Calu3 (cell line): ENCODE data around the gene CDK6. TPM values are rescaled to one million over a fixed set of nuclear protein-coding genes. Genes with fewer than 3 reads are reported as not detected.

Experiments
- BruUV-seq: library from RNA; stranded (reverse); fragments of 400-500 nt; replicated peaks from 2 replicates; lab custom pipeline; 2021; lab: Mats Ljungman, UMichigan
- CTCF ChIA-PET: fragments of 300-600 bp; sonication (Branson Sonifier 250); formaldehyde crosslinking; loops from one replicate; lab custom pipeline; 2022; ENCODE audit warnings: antibody characterized with exemption; lab: Charles Lee
- DNase-seq: peaks from one replicate; pipeline ENCODE4 v3.0.0; 2022
- H3K27ac Mint-ChIP-seq: one replicate; pipeline ENCODE4 v1.8.0; 2022; ENCODE audit warnings: mixed read lengths; ENCODE audit not compliant: unreplicated experiment
- H3K27me3 Mint-ChIP-seq: one replicate; pipeline ENCODE4 v1.8.0; 2022; ENCODE audit warnings: mixed read lengths; ENCODE audit not compliant: unreplicated experiment
- H3K36me3 Mint-ChIP-seq: one replicate; pipeline ENCODE4 v1.8.0; 2022; ENCODE audit warnings: mild to moderate bottlenecking, moderate library complexity, mixed read lengths; ENCODE audit not compliant: insufficient read depth, unreplicated experiment
- H3K4me1 Mint-ChIP-seq: one replicate; pipeline ENCODE4 v1.8.0; 2022; ENCODE audit warnings: mild to moderate bottlenecking, low read depth, mixed read lengths; ENCODE audit not compliant: unreplicated experiment
- H3K4me3 Mint-ChIP-seq: one replicate; pipeline ENCODE4 v1.8.0; 2022; ENCODE audit warnings: mild to moderate bottlenecking, low read depth, moderate library complexity, mixed read lengths; ENCODE audit not compliant: unreplicated experiment
- H3K9me3 Mint-ChIP-seq: one replicate; pipeline ENCODE4 v1.8.0; 2022; ENCODE audit warnings: low read depth, mixed read lengths; ENCODE audit not compliant: unreplicated experiment
- intact Hi-C: fragments of 100-400 bp; cut with micrococcal nuclease; formaldehyde crosslinking; loops from one replicate; pipeline ENCODE4 v1.10.0; 2022; ENCODE audit not compliant: unreplicated experiment
- total RNA-seq: library from RNA; stranded (reverse); gene quantifications from 2 replicates; pipeline ENCODE4 v1.2.3, GENCODE V29; 2022
- TF ChIP-seq, protein P1 (sequence below): fragments of 200-600 bp; IDR thresholded peaks from one replicate; pipeline ENCODE4 v1.8.0; 2022; ENCODE audit warnings: antibody characterized with exemption; ENCODE audit not compliant: unreplicated experiment

The CDK6 gene
- total RNA-seq, 1 experiment from 2014 or later: 87.9 TPM

DNA sequence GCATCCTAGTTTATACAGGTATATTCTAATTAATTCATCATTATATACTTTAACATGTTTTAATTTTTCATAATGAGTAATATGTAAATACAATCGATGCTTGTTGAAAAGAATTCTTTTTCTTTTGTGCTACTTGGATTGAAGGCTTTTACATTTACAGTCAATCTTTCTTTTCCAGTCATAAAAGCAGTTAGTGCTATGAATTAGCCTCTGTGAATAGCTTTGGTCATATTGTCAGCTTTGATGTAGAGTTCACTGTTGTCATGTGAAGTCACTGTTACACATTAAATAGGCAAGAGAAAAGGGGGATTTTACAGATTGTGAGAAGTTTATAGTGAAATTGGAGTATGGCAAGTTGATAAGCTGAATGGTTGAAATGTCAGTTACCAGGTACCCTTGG, 142.9 kb downstream of the CDK6 start:
- CTCF ChIA-PET: no interaction called here
- Mint-ChIP-seq H3K9me3 (no peaks in the 10 kb centered on the region), H3K27ac (peak overlapping the region; percentile 77), H3K36me3 (peaks cover 28% of the 10 kb centered on the region), H3K4me3 (no peak overlapping the region), H3K4me1 (peaks cover 35% of the 10 kb centered on the region), H3K27me3 (no peaks in the 10 kb centered on the region)
- BruUV-seq: no TSS peak
- intact Hi-C loops: loop anchor here (5.0 kb wide), 1 partner anchor 364 kb away; no protein-coding TSS in a partner anchor
- no peak for DNase-seq
- TF ChIP-seq, protein P1, sequence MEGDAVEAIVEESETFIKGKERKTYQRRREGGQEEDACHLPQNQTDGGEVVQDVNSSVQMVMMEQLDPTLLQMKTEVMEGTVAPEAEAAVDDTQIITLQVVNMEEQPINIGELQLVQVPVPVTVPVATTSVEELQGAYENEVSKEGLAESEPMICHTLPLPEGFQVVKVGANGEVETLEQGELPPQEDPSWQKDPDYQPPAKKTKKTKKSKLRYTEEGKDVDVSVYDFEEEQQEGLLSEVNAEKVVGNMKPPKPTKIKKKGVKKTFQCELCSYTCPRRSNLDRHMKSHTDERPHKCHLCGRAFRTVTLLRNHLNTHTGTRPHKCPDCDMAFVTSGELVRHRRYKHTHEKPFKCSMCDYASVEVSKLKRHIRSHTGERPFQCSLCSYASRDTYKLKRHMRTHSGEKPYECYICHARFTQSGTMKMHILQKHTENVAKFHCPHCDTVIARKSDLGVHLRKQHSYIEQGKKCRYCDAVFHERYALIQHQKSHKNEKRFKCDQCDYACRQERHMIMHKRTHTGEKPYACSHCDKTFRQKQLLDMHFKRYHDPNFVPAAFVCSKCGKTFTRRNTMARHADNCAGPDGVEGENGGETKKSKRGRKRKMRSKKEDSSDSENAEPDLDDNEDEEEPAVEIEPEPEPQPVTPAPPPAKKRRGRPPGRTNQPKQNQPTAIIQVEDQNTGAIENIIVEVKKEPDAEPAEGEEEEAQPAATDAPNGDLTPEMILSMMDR: no peak

DNA sequence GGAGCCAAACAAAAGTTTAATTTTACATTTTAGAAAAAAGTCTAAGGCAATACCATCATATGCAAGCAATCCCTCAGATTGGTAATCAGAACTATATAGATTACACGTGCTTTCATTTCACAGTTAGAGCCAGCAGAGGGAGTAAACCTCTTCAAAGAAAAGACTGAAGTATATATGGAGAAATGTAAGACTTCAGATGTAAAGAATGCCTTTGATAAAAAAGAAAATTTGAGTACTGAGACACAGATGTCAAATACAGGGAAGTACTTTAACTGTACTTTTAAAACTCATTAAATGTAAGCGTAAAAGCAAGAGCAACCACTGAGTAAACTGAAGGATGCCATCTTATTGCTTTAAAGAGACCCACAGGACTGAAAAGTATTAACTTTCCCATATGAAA, 144.8 kb downstream of the CDK6 start:
- Mint-ChIP-seq H3K27ac (no peak overlapping the region), H3K36me3 (peaks cover 34% of the 10 kb centered on the region), H3K9me3 (no peaks in the 10 kb centered on the region), H3K4me1 (peaks cover 28% of the 10 kb centered on the region), H3K27me3 (no peaks in the 10 kb centered on the region), H3K4me3 (no peak overlapping the region)
- no TSS peak for BruUV-seq
- CTCF ChIA-PET: no interaction called here
- no peak for DNase-seq
- TF ChIP-seq, protein P1: peak; percentile 17
- intact Hi-C loops: loop anchor here (2.0 to 5.0 kb wide), 2 partner anchors 133 to 366 kb away; no protein-coding TSS in a partner anchor

DNA sequence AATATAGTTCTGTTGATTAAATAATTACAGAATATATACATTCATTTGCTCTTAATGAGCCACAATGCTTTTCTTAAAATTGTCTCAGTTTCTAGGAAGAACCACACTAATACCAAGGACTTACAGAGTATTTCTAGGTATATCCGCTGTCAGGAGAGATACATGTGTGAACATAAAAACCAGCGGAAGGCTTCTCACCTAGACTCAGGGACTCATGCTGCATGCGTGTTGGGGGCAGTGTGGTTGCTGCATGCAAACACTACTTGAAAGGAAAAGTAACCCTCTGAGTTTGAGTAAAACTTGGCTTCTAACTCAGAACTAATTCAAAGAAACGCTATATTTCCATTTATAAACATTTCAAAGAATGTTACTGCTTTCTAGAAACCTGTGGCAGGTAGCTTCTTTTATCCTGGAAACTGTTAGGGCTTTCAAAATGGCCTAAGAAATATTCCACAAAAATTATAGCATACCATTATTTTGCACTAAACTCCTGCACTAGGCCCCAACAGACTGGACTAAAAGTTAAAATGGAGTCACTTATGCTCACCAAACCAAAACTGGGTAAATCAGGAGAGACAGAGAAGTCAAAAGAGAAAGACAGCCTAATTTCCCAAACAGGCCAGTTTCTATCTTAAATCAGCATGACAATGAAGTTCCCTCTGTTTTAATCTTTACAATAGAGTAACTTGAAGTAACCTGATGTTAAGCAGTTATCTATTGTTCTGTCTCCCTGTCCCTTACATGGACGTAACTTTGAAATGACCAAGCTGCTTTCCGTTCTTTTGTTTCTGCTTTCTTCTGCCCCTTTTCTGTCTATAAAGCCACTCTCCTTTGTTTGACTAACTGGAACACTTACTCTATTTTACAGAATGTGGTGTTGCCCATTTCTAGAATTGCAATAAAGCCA, 151.0 kb downstream of the CDK6 start:
- intact Hi-C loops: no loop called here
- Mint-ChIP-seq H3K27ac (peak overlapping the region; percentile 44), H3K36me3 (peaks cover 14% of the 10 kb centered on the region), H3K27me3 (no peaks in the 10 kb centered on the region), H3K4me3 (no peak overlapping the region), H3K9me3 (no peaks in the 10 kb centered on the region), H3K4me1 (peaks cover 44% of the 10 kb centered on the region)
- no peak for DNase-seq
- BruUV-seq: no TSS peak
- CTCF ChIA-PET: no interaction called here
- TF ChIP-seq, protein P1: no peak

DNA sequence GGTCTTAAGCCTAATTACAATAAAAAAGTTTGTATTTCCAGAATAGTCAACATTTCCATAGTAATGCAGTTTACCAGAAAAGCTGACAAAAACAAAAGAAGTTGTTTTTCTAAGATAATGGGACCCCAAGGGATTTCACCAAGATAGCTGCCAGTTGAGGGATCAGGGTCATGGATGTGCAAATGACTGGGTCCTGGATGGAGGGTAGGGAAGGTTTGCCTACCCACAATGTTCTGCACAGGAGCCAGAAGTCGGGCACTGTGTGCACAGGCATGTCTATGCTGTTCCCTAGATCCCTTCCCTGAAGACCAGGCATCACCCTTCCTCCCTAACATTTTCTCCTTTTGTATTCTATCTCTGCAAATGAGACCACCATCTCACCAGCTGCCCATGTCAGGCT, 152.1 kb downstream of the CDK6 start:
- intact Hi-C loops: no loop called here
- no peak overlapping the region for H3K27ac Mint-ChIP-seq
- no peaks in the 10 kb centered on the region for H3K9me3 Mint-ChIP-seq
- H3K4me3 Mint-ChIP-seq: no peak overlapping the region
- BruUV-seq: no TSS peak
- DNase-seq: no peak
- H3K27me3 Mint-ChIP-seq: no peaks in the 10 kb centered on the region
- H3K36me3 Mint-ChIP-seq: peaks cover 14% of the 10 kb centered on the region
- TF ChIP-seq, protein P1: no peak
- peaks cover 44% of the 10 kb centered on the region for H3K4me1 Mint-ChIP-seq
- CTCF ChIA-PET: no interaction called here
